Activated CD4-positive, alpha-beta T cell treated with anti-CD3 and anti-CD28 coated beads, Interleukin-2, amount 50 U/mL, for 4 hours (primary cell): ENCODE results near the gene JAM3.
"Not testable (repeated sequence)": the region's sequence is repeated elsewhere in the genome, so short reads cannot be mapped to it uniquely, and the experiment has no call there.

Source experiments
- DNase-seq, 2 experiments: peaks; one replicate each; pipeline ENCODE4 v3.0.0-alpha.2; 2020

JAM3 gene

DNA sequence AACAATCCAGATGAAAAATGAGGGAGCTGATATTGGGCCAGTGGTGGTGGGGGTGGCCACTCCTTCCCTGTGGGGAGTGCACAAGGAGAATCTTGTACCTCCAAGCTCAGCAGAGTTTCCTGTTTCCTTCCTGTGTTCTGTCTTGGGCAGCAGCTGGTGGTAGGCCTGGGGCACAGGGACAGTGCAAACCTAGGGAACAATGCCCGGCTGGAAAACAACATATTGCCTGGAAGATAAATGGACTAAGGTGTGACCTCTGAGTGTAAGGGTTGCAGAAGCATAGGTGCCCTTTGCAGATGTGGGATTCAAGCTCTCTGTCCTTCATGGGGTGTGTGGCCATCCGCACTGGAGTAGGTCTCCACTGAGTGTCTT, 5.8 kb upstream of the JAM3 start:
- no peak for DNase-seq

GRCh38 chr11:134063991-134064747, 4.7 kb upstream of the JAM3 start:
- DNase-seq: no peak

DNA sequence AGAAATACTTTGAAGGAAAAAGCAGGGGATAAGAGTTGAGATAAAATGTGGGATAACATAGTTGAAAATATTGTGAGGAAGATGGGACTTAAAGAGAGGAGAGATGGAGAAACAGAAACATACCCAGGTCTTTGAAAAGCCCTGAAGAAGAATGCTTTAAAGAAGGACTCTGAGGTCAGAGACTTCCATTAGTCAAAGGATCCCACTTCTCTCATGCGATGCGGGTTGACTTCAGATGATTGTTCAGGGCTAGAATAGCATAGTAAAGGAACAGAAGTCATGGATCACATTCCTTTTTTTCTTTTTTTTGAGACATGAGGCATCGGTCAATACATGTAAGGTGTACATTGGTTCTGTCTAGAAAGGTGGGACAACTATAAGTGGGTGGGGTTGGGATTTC, 3.5 kb upstream of the JAM3 start:
- DNase-seq: no peak

DNA sequence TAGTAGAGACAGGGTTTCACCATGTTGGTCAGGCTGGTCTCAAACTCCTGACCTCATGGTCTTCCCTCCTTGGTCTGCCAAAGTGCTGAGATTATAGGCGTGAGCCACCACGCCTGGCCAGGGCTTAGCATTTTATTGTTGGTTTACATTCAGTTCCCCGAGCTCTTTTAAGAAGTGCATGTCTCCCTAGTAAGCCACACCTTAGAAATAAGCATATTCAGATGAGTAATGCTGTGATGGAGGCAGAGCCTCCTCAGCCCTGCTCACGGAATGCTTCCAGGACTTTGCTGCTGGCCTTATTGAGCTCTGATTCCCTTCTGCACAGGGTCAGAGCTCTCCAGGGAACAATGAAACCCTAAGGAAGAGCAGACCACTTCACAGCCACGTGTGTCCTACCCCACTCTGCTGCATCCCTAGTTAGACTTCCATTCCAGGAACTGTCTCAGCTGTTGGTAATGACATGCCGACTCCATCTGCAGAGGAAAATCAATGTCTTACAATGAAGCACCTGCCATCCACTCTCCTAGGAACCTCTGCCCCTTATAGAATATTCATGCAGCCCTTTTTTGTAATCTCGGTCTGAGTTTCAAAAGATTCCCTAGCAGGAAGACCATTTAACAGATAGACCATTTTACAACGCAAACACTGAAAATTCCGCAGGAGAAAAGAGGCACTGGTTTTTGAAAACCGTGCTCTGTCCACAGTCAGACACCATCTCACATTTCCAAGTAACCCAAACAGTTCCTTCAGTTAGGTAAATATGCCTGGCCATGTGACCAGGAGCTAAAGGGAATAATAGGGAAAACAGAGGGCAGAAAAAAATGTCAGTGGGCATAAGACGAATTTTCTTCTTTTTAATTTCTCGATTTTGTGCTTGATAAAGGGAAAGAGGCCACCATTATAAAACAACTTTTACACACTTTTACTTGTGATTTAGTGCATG, 1.7 kb upstream of the JAM3 start:
- no peak for DNase-seq

GRCh38 chr11:134069426-134070341, 812 bp downstream of the JAM3 start:
- DNase-seq: no peak

DNA sequence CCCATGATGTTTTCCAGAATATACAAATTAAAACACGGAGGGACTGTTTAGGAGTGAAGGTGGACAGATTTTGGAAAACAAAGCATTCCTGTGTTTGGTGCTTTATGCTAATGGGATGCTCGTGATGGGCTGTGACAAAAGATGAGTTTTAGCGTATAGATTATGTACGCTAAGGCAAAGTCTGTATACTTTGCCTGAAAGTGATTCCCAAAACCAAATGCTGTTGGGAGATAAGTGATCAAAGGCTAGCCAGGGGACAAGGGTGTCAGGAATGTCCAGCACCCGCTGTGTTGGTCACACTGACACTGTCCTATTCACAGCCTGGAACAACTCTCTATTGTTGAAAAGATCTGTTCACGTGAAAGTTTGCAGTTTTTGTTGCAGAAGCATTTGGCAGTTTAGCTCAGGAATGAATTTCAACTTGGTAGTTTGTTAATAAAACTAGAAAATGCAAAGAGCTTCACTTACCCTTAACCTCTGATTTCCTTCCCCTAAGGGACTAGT, 1.5 kb downstream of the JAM3 start:
- no peak for DNase-seq

GRCh38 chr11:134071306-134071705, 2.4 kb downstream of the JAM3 start:
- no peak for DNase-seq

DNA sequence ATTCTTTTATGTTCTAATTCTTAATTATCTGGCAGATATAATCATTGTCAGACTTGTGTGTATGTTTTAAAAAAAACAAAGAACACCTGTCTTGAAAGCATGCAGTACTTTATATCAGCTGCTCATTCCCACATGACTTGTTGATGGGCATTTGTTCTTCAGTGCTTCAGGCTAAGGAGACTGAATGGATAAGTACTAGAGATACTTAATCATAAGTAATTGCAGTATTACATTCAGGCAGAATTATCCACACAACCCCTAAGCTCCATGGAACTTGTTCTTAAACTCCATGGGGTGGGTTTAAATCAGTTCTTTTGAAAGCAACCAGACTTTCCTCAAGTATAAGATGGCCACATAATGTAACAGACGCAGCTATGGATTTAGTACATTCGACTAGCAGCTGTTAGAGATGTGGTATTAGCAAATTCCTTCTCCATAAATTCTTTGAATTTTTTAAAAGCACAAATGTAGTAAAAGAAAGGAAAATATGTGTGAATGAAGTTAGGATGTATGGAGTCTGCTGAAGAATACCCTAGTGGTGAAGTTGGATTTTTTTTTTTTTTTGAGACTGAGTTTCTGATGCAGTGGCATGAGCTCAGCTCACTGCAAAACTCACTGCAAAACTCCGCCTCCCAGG, 3.0 kb downstream of the JAM3 start:
- no peak for DNase-seq

- no peak for DNase-seq
These were observed 4.0 kb downstream of the JAM3 start for GRCh38 chr11:134072844-134073243.

DNA sequence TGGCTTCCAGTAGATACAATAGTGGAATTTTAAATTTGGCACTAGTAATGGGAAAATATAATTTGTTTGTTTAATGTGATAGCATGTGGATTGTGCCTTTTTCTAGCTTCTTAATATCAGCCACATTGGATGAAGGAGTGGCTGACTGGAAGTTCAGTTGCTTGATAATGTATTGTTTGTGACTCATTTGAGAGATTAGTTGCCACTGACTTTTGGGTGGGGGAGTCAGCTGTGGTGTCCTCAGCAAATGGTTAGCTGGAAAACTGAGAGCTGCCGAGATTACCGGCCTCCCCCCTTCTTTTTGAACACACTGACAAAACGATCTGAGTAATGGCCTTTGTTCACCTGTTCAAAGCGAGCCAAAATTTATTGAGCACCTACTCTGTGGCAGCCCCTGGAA, 5.5 kb downstream of the JAM3 start:
- DNase-seq: no peak

DNA sequence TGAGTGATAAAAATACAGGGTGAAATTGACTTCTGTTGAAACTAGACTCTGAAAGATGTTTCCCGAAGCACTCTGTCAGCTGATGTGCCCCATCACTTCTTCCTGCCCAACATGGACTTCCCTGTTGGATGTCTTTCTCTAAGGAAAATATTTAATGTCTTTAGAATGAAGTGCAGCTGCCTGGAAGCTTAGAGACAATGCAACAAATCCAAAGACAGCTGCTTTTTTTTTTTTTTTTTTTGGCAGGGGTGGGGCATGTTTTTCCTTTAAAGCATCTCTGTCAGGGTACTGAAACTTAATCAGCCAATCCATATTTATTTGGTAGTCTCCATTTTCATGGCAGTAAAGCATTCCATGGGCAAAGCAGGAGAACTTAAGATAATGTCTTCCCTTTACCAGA, 5.9 kb downstream of the JAM3 start:
- DNase-seq: no peak

DNA sequence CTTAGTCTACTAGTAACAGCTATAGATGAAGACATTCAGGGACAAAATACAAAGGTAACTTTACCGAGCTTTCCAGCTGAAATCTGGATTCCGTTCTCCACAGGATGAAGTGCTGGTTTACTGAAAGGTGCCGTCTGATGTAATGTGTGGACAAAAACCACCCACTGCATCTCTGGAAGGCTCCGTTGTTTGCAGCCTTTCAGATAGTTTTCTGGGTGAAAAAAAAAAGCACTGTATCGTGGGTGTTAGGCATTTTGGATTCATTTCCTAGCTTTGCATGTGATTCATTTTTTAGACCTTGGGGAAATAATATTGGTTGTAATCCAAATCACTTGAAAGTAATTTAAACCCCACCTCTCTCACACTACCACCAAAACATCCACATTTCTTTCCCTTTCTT, 10.4 kb downstream of the JAM3 start:
- DNase-seq: no peak

DNA sequence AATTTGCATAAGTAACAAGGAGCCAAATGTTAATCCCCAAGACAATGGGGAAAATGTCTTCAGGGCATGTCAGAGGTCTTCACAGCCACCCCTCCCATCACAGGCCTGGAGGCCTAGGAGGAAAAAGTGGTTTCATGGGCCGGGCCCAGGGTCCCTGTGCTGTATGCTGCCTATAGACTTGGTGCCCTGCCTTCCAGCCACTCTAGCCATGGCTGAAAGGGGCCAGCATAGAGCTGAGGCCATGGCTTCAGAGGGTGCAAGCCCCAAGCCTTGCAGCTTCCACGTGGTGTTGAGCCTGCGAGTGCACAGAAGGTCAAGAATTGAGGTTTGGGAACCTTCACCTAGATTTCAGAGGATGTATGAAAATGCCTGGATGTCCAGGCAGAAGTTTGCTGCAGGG, 12.4 kb downstream of the JAM3 start:
- not testable (repeated sequence) for DNase-seq

DNA sequence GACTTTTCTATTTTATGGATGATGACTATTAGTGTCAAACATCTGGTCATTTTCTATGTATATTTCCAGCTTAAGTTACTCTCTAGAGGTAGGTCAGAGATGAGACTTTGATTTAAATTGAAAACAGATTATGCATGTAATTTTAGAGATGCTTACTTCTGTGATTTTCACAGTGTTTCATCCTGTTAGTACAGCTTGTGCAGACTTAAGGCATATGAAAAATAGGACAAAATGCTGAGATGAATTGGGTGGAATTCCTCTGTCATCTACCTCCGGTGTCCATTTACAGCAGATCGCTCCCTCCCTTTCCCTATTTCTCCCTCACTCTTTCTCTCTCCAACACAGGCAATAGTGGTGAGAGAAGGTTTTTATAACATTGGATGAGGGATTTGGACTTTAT, 14.1 kb downstream of the JAM3 start:
- DNase-seq: no peak

DNA sequence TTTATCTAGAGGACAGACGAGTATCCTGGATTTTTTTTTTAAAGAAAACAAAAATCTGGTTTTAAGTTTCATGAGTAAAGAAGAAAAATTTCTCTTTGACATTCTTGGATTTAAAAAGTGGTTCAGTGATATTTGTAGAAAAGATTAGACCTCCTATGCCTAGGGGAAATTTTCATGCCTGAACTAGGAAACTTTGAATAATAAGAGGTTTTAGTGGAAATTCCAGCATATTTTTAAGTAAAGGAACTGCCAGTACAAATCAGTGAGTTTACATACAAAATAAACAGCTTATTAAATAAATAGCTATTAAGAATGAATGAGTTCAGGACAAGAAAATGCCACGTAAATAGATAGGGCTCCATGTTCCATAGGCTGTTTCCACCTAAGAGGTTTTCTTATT, 17.5 kb downstream of the JAM3 start:
- no peak for DNase-seq

- not testable (repeated sequence) for DNase-seq
These were observed 23.1 kb downstream of the JAM3 start for GRCh38 chr11:134092006-134092405.

DNA sequence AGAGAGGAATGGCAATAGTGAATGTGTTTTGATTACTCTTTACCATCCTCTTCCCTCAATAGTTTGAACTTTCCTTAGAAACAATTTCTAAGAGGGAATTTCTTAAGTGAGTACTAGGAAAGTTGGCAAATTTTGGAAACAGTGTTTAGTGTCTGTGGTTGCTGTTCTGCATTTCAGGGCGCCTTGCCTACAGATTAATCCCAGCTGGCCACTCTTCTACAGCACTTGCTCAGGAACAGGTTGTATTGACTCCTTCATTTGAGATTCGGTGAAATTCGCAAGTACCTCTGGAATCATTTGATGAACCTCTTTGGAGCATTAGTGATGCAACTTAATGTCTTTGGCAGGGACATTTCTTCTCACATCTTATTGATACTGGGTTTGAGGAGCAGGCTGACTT, 28.3 kb downstream of the JAM3 start:
- DNase-seq: no peak

- no peak for DNase-seq
These were observed 29.8 kb downstream of the JAM3 start for GRCh38 chr11:134098566-134099184.

DNA sequence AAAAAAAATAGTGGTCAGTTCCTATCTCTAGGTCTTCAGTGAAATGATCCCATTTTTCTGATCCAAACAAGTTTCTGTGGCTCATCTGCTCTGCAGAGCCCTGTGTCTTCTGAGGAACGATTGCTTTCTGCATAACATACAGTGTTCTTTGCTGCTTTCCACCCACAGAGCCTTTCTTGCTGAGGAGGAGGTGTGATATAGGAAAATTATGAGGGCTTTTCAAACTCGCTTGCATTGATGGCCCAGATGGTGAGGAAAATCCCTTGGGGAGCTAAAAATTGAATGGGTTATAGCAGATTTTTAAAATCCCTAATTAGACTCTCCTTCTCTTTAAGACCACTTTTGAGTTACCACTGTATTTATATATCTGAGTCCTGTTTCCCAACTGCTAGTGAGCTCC, 31.3 kb downstream of the JAM3 start:
- DNase-seq: no peak

DNA sequence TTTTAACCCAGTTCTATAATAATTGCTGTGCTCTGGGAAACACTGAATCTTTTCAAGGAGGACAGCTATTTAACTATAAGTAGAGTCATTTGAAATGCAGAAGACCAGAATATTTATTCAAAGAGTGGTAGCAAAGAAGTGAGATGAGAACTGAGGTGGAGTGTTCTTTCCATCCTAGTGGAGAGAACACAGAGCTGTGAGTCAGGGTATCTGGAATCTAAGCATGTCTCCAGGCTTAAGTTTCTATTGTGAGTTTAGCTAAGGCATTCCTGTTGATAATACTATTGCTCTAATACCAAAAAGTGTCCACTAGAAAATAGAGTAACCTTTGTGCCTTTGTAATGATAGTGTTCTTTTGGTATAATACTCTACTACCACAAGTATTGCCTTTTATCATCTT, 32.4 kb downstream of the JAM3 start:
- DNase-seq: no peak

- DNase-seq: no peak
These were observed 41.5 kb downstream of the JAM3 start for GRCh38 chr11:134110252-134110815.

DNA sequence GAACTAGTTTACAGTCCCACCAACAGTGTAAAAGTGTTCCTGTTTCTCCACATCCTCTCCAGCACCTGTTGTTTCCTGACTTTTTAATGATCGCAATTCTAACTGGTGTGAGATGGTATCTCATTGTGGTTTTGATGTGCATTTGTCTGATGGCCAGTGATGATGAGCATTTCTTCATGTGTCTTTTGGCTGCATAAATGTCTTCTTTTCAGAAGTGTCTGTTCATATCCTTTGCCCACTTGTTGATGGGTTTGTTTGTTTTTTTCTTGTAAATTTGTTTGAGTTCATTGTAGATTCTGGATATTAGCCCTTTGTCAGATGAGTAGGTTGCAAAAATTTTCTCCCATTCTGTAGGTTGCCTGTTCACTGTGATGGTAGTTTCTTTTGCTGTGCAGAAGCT, 44.9 kb downstream of the JAM3 start:
- DNase-seq: not testable (repeated sequence)
